Measurements from ENCODE around the gene WFDC5.
A peak's percentile ranks its signal among the peaks of the same experiment; 100 is the strongest.
"Not testable (repeated sequence)": the region's sequence is repeated elsewhere in the genome, so short reads cannot be mapped to it uniquely, and the experiment has no call there.

Gene WFDC5

GRCh38 chr20:45087814-45088213, 27.2 kb downstream of the WFDC5 start:
- no peak for DNase-seq (ENCODE audit: low read depth)

GRCh38 chr20:45087097-45087790, 27.7 kb downstream of the WFDC5 start:
- DNase-seq (ENCODE audit: low read depth): no peak

DNA sequence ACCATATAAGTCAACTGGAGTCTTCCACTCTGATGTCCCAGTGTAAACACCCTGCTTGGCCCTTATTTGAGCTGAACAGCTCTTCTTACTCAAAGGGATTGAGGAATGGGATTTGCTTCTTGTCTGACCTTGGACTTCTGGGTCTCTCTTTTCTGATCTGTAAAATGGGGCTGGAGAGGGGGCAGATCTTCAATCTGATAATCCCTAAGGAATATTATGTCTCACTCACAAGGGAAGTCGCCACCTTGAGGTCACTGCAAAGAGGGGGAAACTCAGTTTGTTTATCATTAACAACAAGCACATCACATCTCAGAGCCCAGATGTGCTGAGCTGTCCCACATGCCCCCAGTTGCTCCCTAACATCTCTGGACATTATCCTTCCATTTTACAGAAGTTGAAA, 29.1 kb downstream of the WFDC5 start:
- no peak for DNase-seq (ENCODE audit: low read depth)

DNA sequence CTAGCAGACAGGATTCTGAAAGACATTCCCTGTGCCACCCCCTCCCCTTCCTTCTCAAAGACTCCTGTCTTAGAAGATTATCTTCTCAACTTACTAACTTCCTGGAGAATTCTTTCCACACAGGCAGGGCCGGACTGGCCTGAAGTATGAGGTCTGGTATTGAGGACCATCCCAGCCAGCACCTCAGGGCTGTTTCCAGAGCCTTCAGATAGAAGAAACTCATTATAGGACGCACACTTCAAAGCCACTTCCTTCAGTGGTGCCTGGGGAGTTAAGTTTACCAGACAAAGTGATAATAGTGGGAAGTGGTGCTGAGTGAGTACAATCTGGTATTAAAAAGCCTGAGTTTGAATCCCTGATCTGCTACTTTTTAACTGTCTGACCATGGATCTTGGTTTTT, 29.7 kb downstream of the WFDC5 start:
- DNase-seq (ENCODE audit: low read depth): no peak

- DNase-seq (ENCODE audit: low read depth): no peak
These were observed 31.8 kb downstream of the WFDC5 start for GRCh38 chr20:45083127-45083526.

GRCh38 chr20:45082468-45082867, 32.5 kb downstream of the WFDC5 start:
- DNase-seq (ENCODE audit: low read depth): no peak

- DNase-seq (ENCODE audit: low read depth): peak; percentile 40
These were observed 33.9 kb downstream of the WFDC5 start for GRCh38 chr20:45080867-45081624.

GRCh38 chr20:45077559-45077958, 37.4 kb downstream of the WFDC5 start:
- DNase-seq (ENCODE audit: low read depth): no peak

- DNase-seq (ENCODE audit: low read depth): no peak
These were observed 41.8 kb downstream of the WFDC5 start for GRCh38 chr20:45073221-45073620.

- no peak for DNase-seq (ENCODE audit: low read depth)
These were observed 42.9 kb downstream of the WFDC5 start for GRCh38 chr20:45072066-45072465.

DNA sequence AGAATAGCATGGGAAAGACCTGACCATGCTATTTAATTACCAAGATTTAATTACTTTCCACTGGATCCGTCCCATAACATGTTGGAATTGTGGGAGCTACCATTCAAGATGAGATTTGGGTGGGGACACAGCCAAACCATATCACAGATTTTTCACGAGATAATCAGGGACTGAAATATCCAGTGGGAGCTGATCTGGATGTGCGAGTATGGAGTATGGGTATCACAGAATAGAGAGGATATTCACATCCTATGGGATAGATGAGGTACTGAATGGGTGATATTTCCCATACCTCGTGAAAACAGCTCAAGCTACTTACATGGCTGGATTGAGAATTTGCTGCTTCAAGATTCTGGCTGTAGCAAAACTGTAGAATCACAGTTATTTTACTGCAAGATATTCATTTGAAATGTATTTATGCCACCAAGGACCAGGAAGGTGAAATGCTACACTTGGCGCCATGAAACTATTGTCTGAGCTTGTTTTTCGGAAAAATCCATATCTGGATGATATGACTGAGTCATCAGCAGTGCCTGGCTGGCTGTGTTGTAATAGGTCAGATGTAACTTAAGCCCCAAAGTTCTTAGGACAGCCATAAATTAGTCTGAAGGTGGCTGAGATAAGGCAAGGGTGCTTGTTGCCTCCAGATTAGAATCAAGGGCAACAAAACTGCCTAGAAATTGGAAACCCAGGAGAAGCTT, 43.9 kb downstream of the WFDC5 start:
- DNase-seq (ENCODE audit: low read depth): no peak

DNA sequence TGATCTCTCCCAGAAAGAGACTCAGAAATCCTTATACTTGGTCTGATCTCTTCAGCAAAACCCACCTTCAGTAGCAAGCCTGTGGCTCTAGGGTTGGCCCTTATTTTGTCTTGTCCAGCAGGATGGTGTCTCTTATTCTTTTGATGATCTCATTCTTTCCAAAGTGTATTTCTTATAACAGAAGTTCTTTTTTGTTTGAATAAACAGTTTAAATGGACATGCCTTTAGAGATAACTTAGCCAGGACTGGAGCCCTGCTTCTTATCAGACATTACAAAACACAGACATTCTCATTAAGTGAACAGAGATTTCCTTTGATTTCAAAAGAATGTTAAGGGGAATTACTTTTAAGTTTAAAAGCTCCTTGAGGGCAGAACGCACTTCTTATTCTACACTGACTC, 45.7 kb downstream of the WFDC5 start:
- no peak for DNase-seq (ENCODE audit: low read depth)

- no peak for DNase-seq (ENCODE audit: low read depth)
These were observed 47.4 kb downstream of the WFDC5 start for GRCh38 chr20:45067558-45067957.

DNA sequence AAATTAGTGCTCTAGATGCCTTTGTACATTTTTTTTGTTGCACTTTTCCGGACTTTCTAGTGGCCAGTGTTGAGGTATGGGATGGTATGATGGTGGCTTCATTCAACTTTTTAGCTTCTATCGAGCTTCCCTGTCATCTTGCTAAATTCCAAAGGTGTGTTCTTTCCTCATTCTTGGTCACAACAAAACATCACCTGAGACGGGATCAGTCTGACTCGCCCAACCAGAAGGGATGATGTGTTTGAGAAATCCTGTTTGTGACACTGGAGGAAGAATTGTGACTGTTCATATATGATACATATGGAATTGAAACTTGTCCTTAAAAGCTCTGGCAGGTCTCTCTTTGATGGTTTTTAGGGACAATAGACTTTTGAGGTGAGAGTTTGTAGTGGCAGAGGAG, 47.9 kb downstream of the WFDC5 start:
- no peak for DNase-seq (ENCODE audit: low read depth)

GRCh38 chr20:45066372-45066771, 48.6 kb downstream of the WFDC5 start:
- no peak for DNase-seq (ENCODE audit: low read depth)

DNA sequence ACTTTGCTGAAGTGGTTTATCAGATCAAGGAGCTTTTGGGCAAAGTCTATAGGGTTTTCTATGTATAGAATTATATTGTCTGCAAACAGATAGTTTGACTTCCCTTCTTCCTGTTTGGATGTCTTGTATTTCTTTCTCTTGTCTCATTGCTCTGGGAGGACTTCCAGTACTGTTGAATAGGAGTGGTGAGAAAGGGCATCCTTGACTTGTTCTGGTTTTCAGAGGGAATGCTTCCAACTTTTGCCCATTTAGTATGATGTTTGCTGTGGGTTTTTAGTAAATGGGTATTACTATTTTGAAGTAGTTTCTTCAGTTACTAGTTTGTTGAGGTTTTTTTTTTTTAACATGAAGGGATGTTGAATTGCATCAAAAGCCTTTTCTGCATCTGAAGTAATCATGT, 50.2 kb downstream of the WFDC5 start:
- no peak for DNase-seq (ENCODE audit: low read depth)

DNA sequence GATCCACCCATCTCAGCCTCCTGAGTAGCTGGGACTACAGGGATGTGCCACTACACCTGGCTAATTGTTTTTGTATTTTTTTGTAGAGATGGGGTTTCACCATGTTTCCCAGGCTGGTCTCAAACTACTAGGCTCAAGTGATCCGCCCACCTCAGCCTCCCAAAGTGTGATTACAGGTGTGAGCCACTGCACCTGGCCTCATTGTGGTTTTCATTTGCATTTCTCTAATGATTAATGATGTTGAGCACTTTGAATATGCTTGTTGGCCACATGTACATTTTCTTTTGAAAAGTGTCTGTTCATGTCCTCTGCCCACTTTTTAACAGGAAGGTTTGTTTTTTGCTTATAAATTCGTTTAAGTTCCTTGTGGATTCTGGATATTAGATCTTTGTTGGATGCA, 51.9 kb downstream of the WFDC5 start:
- not testable (repeated sequence) for DNase-seq (ENCODE audit: low read depth)

GRCh38 chr20:45061244-45061643, 53.7 kb downstream of the WFDC5 start:
- DNase-seq (ENCODE audit: low read depth): peak; percentile 72

DNA sequence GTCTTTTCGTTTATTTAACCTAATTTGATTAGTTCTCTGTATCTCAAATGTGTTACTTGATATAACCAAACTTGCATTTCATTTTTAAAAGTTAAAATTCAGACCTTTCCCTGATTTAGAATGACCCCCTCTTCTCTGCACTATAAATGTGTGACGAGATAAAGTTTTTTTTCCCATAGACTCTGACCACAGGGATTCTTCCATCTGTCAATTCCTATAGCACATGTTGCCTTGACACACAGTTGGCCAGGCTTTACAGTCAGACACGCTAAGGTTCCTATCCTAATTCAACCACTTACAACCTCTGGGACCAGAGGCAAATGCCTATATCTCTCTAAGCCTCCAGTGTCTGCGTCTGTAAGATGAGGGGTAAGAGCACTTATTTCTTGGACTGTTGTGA, 54.7 kb downstream of the WFDC5 start:
- DNase-seq (ENCODE audit: low read depth): no peak

All from stromal cell of bone marrow (primary cell).